GM12864 (cell line): ENCODE data around the gene RNF144A.

Experiments
- DNase-seq: peaks from one replicate; pipeline ENCODE4 v3.0.0-alpha.2; 2011; ENCODE audit warnings: low read depth
- H3K4me3 ChIP-seq: 2 replicates; pipeline ENCODE4 v1.5.1; 2011; ENCODE audit warnings: mild to moderate bottlenecking, low read depth, low read length, control low read depth
- TF ChIP-seq, protein P1 (sequence below): IDR thresholded peaks from 2 replicates; pipeline ENCODE4 v1.5.1; 2011; ENCODE audit warnings: low read depth, mild to moderate bottlenecking, moderate library complexity, low read length, control low read depth, inconsistent platforms; ENCODE audit errors: missing control alignments

Gene RNF144A

DNA sequence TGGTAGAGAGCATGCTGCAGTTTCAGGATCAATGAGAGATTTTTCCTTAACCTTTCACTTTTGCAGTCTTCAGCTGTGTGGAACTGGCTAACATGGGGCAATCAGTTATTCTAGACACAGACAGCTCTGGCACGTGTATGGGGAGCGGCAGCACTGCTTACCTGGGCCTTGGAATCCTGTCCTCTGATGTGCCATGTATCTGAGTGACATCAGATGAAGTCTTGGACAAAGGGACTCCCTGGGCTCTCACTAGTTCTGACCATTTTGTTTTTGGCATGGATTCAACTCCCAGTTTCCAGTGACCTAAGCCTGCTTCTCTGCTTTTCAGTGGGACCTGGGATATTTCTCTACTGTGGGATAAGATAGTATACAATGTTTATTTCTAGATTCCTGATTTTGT is 54.3 kb downstream of the RNF144A start:
- DNase-seq, result no peak
- no peak overlapping the region for H3K4me3 ChIP-seq
- TF ChIP-seq, protein P1, sequence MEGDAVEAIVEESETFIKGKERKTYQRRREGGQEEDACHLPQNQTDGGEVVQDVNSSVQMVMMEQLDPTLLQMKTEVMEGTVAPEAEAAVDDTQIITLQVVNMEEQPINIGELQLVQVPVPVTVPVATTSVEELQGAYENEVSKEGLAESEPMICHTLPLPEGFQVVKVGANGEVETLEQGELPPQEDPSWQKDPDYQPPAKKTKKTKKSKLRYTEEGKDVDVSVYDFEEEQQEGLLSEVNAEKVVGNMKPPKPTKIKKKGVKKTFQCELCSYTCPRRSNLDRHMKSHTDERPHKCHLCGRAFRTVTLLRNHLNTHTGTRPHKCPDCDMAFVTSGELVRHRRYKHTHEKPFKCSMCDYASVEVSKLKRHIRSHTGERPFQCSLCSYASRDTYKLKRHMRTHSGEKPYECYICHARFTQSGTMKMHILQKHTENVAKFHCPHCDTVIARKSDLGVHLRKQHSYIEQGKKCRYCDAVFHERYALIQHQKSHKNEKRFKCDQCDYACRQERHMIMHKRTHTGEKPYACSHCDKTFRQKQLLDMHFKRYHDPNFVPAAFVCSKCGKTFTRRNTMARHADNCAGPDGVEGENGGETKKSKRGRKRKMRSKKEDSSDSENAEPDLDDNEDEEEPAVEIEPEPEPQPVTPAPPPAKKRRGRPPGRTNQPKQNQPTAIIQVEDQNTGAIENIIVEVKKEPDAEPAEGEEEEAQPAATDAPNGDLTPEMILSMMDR, result no peak

DNA sequence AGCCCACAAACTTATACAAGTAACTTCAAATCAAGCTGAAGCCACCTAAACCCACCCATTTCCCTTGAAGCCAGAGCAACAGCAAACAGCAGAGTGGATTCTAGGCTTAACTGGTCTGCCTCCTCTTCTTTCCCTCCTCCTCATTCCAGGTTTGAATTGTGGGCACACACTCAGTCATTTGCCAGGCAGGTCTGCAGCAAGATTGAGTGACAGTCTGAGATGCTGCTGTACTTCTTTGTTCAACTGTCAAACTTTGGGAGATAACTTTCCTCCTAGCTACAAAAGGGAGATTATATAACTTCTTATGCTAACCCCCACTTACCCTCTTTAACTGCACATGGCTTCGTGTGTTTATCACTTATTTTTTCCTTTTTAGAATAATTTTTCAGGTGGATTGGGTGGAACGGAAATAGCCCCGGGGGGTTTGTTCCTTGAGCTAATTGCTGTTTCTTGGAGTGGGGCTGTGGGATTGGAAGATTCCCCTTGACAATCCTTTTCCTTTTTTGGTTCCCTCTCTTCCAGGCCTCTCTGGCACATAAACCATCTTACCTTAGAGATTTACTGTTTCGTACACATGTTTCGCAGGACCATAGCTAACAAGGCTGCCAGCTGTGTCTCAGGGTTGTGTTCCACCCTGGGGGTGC is 55.0 kb downstream of the RNF144A start:
- TF ChIP-seq, protein P1, result no peak
- DNase-seq, result no peak

DNA sequence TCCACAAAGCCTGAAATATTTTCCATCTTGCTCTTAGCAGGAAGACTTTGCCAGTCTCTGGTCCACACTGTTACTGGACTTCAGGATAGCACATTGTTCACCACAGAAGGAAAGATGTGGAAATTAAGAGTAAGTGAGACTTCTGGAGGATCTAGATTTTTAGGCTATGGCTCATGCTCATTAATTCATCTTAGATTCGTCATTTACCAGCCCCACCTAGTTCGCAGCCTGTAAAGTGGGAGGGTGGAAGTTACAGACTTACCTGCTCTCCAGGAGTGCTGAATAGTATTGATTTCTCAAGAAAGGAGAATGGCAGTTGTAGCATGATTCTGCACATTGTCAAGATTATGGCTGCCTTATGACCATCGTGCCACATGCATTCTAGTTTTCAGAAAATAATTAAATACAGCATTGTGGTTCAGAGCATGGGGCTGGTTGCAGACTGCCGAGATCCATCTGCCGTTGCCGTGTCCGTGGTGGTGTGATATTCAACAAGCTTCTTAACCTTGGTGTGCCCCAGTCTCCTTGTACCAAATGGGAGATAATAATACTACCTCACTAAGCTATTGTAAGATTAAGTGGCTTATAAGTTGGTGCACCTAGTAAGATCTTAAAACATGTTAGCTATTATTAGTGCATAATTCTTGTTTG is 56.8 kb downstream of the RNF144A start:
- TF ChIP-seq, protein P1, result no peak
- no peak overlapping the region for H3K4me3 ChIP-seq
- no peak for DNase-seq

More for the DNA sequence above, 55.0 kb downstream of the RNF144A start:
- H3K4me3 ChIP-seq, result no peak overlapping the region

DNA sequence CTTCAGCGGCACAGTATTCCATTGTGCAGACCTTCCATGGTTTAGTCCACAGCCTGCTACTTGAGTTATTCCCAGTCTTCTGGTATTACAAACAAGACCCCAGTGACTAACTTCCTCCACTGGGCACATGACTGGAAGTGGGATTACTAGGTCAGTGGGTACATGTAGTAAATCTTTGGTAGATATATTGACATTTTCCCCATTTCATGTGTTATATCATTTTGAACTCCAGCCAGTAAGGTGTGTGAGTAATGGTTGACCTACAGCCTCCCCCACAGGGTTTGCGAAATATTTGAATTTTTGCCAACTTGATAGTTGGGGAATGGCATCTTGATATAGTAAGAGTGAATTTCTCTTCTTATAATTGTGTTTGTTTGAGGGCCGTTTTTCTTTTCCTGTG is 58.8 kb downstream of the RNF144A start:
- TF ChIP-seq, protein P1, result no peak
- DNase-seq, result no peak

DNA sequence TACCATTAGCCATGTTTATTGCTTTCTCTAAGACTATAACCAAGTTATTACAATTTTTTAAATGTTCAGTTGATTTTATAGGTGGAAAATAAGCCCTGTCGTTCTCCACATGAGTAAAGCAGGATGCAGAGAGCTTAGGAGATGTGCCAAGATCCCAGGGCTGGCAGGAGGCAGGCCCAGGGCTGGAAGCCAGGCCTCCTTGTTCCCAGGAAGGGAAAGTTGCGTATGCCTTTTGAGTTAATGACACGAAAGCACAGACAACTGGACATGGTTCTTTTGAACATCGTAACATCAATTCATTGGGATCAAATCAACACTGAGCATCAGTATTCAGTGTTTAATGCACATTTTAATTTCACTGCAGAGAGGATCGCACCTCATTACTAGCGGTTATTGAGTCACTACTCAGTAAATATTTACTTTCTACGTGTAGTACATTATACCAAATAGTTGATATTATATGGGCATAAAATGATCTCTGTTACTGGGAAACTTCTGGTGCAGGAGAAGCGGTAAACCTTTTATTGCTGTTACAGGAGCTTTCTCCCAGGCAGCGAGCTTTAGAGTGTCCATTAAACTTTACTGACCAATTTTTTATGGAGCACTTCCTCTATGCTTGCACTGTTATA is 60.0 kb downstream of the RNF144A start:
- no peak for DNase-seq
- H3K4me3 ChIP-seq, result no peak overlapping the region
- TF ChIP-seq, protein P1, result no peak

More for the DNA sequence above, 58.8 kb downstream of the RNF144A start:
- H3K4me3 ChIP-seq, result no peak overlapping the region

DNA sequence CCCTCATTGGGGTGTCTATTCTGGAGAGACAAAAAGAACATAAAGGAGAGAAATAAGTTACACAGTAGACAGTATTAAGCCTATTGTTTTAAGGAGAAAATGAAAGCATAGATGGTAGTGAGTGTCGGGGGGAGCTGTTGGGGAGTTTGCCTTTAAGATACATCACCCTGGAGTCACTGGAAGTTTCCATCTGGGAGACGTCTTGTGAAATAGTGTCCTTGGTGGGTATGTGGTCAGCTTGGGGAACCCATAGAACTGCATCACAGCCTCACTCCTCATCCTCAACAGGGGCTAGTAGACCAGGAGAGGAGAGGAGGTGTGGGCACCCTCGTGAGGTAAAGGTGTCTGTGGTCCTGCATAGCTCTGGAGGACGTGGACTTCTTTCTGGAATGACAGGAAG is 60.6 kb downstream of the RNF144A start:
- no peak overlapping the region for H3K4me3 ChIP-seq
- DNase-seq, result no peak
- TF ChIP-seq, protein P1, result no peak
